ENCODE data around the gene DTD2.

The DTD2 gene

GRCh38 chr14:31486764-31487163 lies 29.5 kb upstream of the DTD2 start:
- Histone ChIP-seq H3K79me2 (ENCODE audit: low read length) (no peaks in the 10 kb centered on the region), H3K9me2 (replicated peaks; ENCODE audit: insufficient read depth, low read length) (no peaks in the 10 kb centered on the region), H3K4me1 (ENCODE audit: low read length) (no peaks in the 10 kb centered on the region), H3K4me3 (ENCODE audit: low read length) (no peak overlapping the region), H3K27ac (ENCODE audit: low read length) (no peak overlapping the region), H3K4me2 (ENCODE audit: low read depth, low read length) (no peak overlapping the region), H4K20me1 (ENCODE audit: insufficient read depth, low read length) (no peaks in the 10 kb centered on the region), H3K27me3 (replicated peaks; ENCODE audit: insufficient read depth, low read length) (no peaks in the 10 kb centered on the region), H3F3A (ENCODE audit: insufficient read depth, low read length) (no peaks in the 10 kb centered on the region), H3K36me3 (replicated peaks; ENCODE audit: insufficient read depth, low read length) (no peaks in the 10 kb centered on the region), H3K9ac (ENCODE audit: low read length) (no peak overlapping the region), H2AFZ (ENCODE audit: low read length) (no peak overlapping the region), H3K9me3 (replicated peaks; ENCODE audit: insufficient read depth, low read length) (no peaks in the 10 kb centered on the region)
- DNase-seq, result no peak
- TF ChIP-seq EZH2 (optimal IDR thresholded peaks at IDR 0.05; ENCODE audit: low read depth, low read length) (no peak), CTCF (IDR thresholded peaks at IDR 0.05; ENCODE audit: low read length) (no peak), EZH2phosphoT487 (IDR thresholded peaks at IDR 0.05; ENCODE audit: low read length) (no peak)

GRCh38 chr14:31484754-31485153 lies 27.4 kb upstream of the DTD2 start:
- H3K9me3 ChIP-seq (replicated peaks; ENCODE audit: insufficient read depth, low read length), result no peaks in the 10 kb centered on the region
- DNase-seq, result no peak
- no peak overlapping the region for H3K4me2 ChIP-seq (ENCODE audit: low read depth, low read length)
- no peak overlapping the region for H2AFZ ChIP-seq (ENCODE audit: low read length)
- no peaks in the 10 kb centered on the region for H3K27me3 ChIP-seq (replicated peaks; ENCODE audit: insufficient read depth, low read length)
- H3K9ac ChIP-seq (ENCODE audit: low read length), result no peak overlapping the region
- H3K79me2 ChIP-seq (ENCODE audit: low read length), result no peaks in the 10 kb centered on the region
- H3K4me1 ChIP-seq (ENCODE audit: low read length), result no peaks in the 10 kb centered on the region
- no peaks in the 10 kb centered on the region for H3K9me2 ChIP-seq (replicated peaks; ENCODE audit: insufficient read depth, low read length)
- H3K36me3 ChIP-seq (replicated peaks; ENCODE audit: insufficient read depth, low read length), result no peaks in the 10 kb centered on the region
- no peak for TF ChIP-seq CTCF (IDR thresholded peaks at IDR 0.05; ENCODE audit: low read length)
- no peak for TF ChIP-seq EZH2 (optimal IDR thresholded peaks at IDR 0.05; ENCODE audit: low read depth, low read length)
- no peak for TF ChIP-seq EZH2phosphoT487 (IDR thresholded peaks at IDR 0.05; ENCODE audit: low read length)
- H3K27ac ChIP-seq (ENCODE audit: low read length), result no peak overlapping the region
- H3F3A ChIP-seq (ENCODE audit: insufficient read depth, low read length), result no peaks in the 10 kb centered on the region
- H3K4me3 ChIP-seq (ENCODE audit: low read length), result no peak overlapping the region
- H4K20me1 ChIP-seq (ENCODE audit: insufficient read depth, low read length), result no peaks in the 10 kb centered on the region

- no peaks in the 10 kb centered on the region for H4K20me1 ChIP-seq (ENCODE audit: insufficient read depth, low read length)
- no peaks in the 10 kb centered on the region for H3K9me3 ChIP-seq (replicated peaks; ENCODE audit: insufficient read depth, low read length)
- H3K79me2 ChIP-seq (ENCODE audit: low read length), result no peaks in the 10 kb centered on the region
- no peaks in the 10 kb centered on the region for H3K27me3 ChIP-seq (replicated peaks; ENCODE audit: insufficient read depth, low read length)
- H2AFZ ChIP-seq (ENCODE audit: low read length), result no peak overlapping the region
- H3K4me1 ChIP-seq (ENCODE audit: low read length), result no peaks in the 10 kb centered on the region
- no peak overlapping the region for H3K9ac ChIP-seq (ENCODE audit: low read length)
- H3K9me2 ChIP-seq (replicated peaks; ENCODE audit: insufficient read depth, low read length), result no peaks in the 10 kb centered on the region
- no peaks in the 10 kb centered on the region for H3K36me3 ChIP-seq (replicated peaks; ENCODE audit: insufficient read depth, low read length)
- no peak overlapping the region for H3K4me2 ChIP-seq (ENCODE audit: low read depth, low read length)
- no peak overlapping the region for H3K27ac ChIP-seq (ENCODE audit: low read length)
- no peaks in the 10 kb centered on the region for H3F3A ChIP-seq (ENCODE audit: insufficient read depth, low read length)
- TF ChIP-seq CTCF (IDR thresholded peaks at IDR 0.05; ENCODE audit: low read length) (no peak), EZH2phosphoT487 (IDR thresholded peaks at IDR 0.05; ENCODE audit: low read length) (no peak), EZH2 (optimal IDR thresholded peaks at IDR 0.05; ENCODE audit: low read depth, low read length) (no peak)
- no peak overlapping the region for H3K4me3 ChIP-seq (ENCODE audit: low read length)
- no peak for DNase-seq
Observed at GRCh38 chr14:31480156-31480555, 22.9 kb upstream of the DTD2 start.
